HepG2 (cell line): ENCODE measurements around the gene BBS4. TPM values are rescaled to one million over a fixed set of nuclear protein-coding genes. Genes with fewer than 3 reads are reported as not detected.

Experiments
- ATF3 ChIP-seq: sonication (generic); formaldehyde crosslinking; IDR thresholded peaks from 2 replicates; pipeline ENCODE4 v1.4.0; 2020; ENCODE audit warnings: missing genetic modification reagents
- KDM1A ChIP-seq: IDR thresholded peaks from 2 replicates; pipeline ENCODE4 v1.6.1; 2016; ENCODE audit warnings: missing compliant biosample characterization
- MEIS2 ChIP-seq: sonication (generic); formaldehyde crosslinking; IDR thresholded peaks from 2 replicates; pipeline ENCODE4 v1.9.0; 2021; ENCODE audit warnings: mild to moderate bottlenecking, missing genetic modification reagents
- MXD3 ChIP-seq: IDR thresholded peaks from 2 replicates; pipeline ENCODE4 v1.6.1; 2016; ENCODE audit warnings: mild to moderate bottlenecking, missing biosample characterization, missing genetic modification reagents
- PCBP1 ChIP-seq: fragments of 200-400 bp; formaldehyde crosslinking; IDR thresholded peaks from 2 replicates; pipeline ENCODE4 v1.6.1; 2017; ENCODE audit warnings: mild to moderate bottlenecking, low read depth, low read length, borderline replicate concordance
- TBX2 ChIP-seq: sonication (generic); formaldehyde crosslinking; IDR thresholded peaks from 2 replicates; pipeline ENCODE4 v1.5.0; 2020; ENCODE audit warnings: missing genetic modification reagents, mild to moderate bottlenecking, borderline replicate concordance
- ZNF224 ChIP-seq: sonication (generic); formaldehyde crosslinking; IDR thresholded peaks from 2 replicates; pipeline ENCODE4 v1.5.0; 2020; ENCODE audit warnings: mild to moderate bottlenecking, missing genetic modification reagents
- ZNF264 ChIP-seq: sonication (generic); formaldehyde crosslinking; IDR thresholded peaks from 2 replicates; pipeline ENCODE4 v1.4.0; 2020; ENCODE audit warnings: missing genetic modification reagents
- ZNF3 ChIP-seq: IDR thresholded peaks from 2 replicates; pipeline ENCODE4 v1.7.0; 2017; ENCODE audit warnings: inconsistent platforms
- ZNF407 ChIP-seq: sonication (generic); formaldehyde crosslinking; IDR thresholded peaks from one replicate; pipeline ENCODE4 v1.5.1; 2020; ENCODE audit warnings: mild to moderate bottlenecking, missing genetic modification reagents; ENCODE audit errors: not compliant biosample characterization
- ZNF770 ChIP-seq: sonication (generic); formaldehyde crosslinking; IDR thresholded peaks from 2 replicates; pipeline ENCODE4 v1.5.0; 2020; ENCODE audit warnings: mild to moderate bottlenecking, missing genetic modification reagents
- polyA plus RNA-seq, 8 experiments: library from polyadenylated mRNA; depleted of rRNA in 3 of 8; stranded (reverse) in 7 of 8; unstranded in 1 of 8; fragments of >200 nt; fragmentation: Illumina TruSeq in 4 of 8; extraction: Trizol in 4 of 8; gene quantifications; 2 replicates each; pipeline versions ENCODE4 v1.2.1 to v1.2.3, GENCODE V29; 2011 to 2016; ENCODE audit warnings: low read depth in 4 of 8, missing spikeins in 1 of 8, mixed read lengths in 1 of 8; ENCODE audit not compliant: insufficient read depth in 1 of 8
- total RNA-seq, 5 experiments: library from RNA; depleted of rRNA; stranded (reverse); fragments of >200 nt; fragmentation: Illumina TruSeq; extraction: Trizol; gene quantifications; 2 replicates each; pipeline ENCODE4 v1.2.3, GENCODE V29; 2016; ENCODE audit warnings: low read depth in 1 of 5

The BBS4 gene
- total and polyA plus RNA-seq, 2 of the 13 experiments (the other 11 are each of a cell fraction or from before 2014, with no cell fraction given), result 16.0 to 21.3 TPM

- TF ChIP-seq ATF3 (CRISPR knock-in tag) (no peak), MXD3 (CRISPR knock-in tag) (peak; percentile 60; the same call in 1 of the 2 replicates), ZNF224 (peak; percentile 61; the same call in 1 of the 2 replicates), MEIS2 (CRISPR knock-in tag) (0 out of 2 replicates have a peak, but pooled peaks have one; percentile 7), TBX2 (CRISPR knock-in tag) (no peak), KDM1A (CRISPR knock-in tag) (no peak), PCBP1 (0 out of 2 replicates have a peak, but pooled peaks have one; percentile 70), ZNF407 (CRISPR knock-in tag) (no peak), ZNF264 (CRISPR knock-in tag) (no peak), ZNF770 (CRISPR knock-in tag) (peak; percentile 55; the same call in 1 of the 2 replicates), ZNF3 (no peak)
Measured at GRCh38 chr15:72685925-72686794, at the start of gene BBS4, which contains the start of gene HIGD2B (continued).
